GM21360 (cell line): ENCODE measurements around the gene BPIFB3.

ENCODE experiments used
- ATAC-seq: cut with Tn5 transposase; IDR thresholded peaks from one replicate; pipeline ENCODE4 v1.9.1; 2021; ENCODE audit warnings: mild to moderate bottlenecking, moderate library complexity; ENCODE audit not compliant: unreplicated experiment

The BPIFB3 gene

DNA sequence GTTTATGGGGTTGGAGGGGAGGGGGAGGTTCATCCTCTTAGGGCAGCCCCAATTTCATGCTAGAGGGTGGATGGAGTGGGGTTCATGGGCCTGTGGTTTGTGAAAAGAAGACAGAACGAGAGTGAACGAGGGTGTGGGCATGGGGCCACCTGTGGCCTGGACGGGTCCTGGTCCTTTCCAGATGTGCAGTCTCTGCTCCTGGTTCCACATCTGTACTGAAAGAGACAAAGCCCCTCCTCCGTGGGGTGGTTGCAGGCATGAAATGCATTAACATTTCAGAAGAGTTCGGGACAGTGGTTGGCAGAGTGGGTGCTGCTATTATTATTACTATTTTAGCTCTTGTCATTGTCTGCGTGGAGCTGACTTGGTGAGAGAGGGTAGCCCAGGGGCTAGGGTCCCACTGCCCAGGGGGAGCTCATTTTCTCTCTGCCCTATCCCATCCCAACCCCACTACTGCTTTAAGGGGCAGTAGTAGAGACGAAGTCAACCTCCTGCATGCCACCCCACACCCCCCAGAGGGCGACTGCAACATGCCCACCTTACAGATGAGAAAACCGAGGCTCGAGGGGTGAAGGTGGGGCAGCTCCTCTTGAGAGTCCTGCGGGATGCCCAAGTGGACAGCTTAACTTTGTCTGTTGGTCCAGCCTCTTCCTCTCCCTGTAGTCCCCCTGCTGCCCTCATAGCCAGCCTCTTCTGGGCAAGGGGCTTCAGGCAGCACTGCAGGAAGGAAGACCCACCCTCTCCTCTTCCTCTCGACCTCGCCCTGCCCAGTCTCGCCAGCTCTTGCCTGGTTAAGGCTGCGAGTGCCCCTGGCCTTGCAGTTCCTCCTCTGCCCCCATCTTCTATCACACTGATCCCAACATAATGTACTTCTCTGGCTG lies 37.8 kb upstream of the BPIFB3 start:
- ATAC-seq = no peak

DNA sequence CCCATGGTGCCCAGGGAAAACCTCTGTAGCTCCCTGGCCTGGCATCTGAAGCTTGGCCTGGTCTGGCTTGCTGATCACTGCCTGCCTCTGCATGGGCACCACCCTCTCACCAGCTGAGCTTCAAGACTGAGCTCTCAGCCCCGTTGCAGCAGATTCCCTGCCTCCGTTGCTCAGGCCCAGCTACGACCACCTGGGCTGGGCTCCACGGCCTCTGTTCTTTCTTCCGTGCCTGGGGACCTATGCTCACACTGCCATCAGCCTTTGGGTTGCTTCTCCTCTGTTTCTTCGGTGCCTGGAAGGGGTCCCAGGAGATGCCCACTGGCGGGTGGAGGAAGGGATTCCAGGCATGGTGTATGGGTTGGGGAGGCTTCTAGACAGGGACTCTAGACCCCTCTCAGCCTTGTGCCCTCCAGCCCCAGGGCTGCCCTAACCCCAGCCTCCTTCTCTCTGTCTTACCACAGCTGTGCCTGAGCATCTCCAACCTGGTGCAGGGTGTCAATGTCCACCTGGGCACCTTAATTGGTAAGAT lies 37.1 kb upstream of the BPIFB3 start:
- no peak for ATAC-seq

DNA sequence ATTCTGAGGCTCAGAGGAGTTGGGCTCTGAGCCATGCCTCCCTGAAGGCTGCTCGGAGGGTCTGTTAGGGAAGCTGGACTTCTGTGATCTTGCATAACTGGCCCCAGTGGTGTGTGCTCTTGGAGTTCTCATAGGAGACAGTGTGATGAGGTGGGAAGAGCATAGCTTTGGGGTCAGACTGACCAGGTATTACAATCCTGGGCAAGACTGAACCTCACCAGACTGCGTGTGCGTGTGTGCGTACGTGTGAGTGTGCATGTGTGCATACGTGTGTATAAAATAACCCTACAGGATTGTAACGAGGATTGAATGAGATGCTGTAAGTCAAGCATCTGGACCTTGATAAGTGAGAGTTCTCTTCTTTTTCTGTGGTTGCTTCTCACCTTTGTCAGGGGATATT lies 36.2 kb upstream of the BPIFB3 start:
- no peak for ATAC-seq

DNA sequence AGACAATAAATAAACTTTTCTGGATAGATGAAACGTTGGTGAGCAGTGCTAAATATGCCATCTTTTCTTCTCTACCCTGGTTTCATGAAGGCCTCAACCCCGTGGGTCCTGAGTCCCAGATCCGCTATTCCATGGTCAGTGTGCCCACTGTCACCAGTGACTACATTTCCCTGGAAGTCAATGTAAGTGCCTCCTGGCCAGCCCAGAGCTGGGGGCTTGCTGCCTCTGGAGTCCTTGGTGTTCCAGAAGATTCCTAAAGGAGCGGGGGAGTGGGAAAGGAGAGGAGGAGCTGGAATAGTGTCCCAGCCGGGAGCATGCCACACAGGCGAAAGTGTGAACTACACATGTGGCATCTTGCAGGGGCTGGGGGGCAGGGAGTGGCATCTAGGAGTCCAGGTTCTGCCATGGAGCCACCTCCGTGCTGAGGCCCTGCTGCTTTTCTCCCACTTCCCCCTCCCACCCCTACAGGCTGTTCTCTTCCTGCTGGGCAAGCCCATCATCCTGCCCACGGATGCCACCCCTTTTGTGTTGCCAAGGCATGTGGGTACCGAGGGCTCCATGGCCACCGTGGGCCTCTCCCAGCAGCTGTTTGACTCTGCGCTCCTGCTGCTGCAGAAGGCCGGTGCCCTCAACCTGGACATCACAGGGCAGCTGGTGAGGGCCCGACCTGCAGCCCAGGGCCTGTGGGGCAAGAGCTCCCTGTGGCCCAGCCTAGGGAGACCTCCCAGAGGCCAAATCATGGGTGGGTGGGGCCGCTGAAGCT lies 35.4 kb upstream of the BPIFB3 start:
- no peak for ATAC-seq

DNA sequence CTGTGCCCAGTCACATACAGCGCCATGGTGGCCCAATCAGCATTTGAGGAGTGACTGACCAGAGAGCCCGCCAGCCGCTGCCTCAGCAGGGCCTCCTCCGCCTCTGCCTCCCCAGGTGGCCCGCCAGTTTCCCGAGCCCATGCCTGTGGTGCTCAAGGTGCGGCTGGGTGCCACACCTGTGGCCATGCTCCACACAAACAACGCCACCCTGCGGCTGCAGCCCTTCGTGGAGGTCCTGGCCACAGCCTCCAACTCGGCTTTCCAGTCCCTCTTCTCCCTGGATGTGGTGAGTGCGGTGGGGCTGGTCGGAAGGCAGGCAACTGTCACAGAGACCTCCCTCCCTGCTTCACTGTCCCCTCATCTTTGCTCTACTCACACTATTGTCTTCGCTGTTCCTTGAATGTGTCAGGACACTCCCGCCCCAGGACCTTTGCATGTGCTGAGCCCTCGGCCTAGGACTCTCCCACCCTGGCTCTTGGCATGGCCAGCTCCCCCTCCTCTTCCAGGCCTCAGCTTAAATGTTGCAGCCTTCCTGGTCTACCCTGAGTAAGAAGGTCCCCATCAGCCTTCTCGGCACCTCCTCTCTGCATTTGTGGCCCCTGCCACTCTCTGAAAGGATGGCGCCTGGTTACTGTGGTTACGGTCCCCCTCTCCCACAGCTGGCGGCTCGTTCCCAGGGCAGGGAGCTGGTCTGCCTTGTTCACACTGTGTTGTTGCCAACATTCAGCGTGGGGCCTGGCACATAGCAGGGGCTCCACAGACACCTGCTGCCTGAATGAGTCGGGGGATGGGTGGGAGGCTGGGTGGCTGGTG lies 34.0 kb upstream of the BPIFB3 start:
- ATAC-seq = no peak

DNA sequence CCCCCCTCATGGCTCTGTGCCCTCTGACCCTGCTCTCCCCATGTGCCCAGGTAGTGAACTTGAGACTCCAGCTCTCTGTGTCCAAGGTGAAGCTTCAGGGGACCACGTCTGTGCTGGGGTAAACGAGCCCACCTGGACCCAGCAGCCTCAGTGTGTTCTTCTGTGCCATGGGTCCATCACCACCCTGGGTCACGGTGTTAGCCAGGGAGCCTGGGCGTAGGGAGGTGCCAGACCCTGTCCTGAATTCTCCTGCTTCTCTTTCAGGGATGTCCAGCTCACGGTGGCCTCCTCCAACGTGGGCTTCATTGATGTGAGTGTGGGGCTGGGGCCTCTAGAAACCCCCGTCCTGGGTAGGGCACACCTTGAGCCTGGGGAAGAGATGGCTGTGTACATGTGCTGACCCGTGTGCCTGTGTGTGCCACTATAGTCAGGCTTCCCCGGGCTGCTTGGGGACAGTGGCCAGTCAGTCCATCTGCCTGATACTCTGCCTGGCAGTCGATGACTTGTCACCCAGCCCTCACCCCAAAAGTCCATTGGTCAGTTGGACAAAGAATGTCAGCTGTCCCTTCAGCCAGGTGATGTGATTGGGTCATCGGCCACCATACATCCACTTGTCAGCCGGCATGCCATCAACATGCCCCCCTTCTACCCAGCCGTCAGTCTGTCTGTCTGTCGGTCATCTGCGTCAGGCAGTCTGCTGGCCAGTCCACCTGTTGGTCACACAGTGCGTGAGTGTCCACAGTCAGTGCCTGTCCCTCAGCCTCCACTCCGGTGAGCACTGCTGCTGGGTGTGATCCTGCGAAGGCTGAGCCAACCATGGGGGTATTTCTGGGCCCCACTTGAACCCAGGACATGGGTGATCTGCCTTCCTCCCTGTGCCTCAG lies 33.2 kb upstream of the BPIFB3 start:
- ATAC-seq = no peak

DNA sequence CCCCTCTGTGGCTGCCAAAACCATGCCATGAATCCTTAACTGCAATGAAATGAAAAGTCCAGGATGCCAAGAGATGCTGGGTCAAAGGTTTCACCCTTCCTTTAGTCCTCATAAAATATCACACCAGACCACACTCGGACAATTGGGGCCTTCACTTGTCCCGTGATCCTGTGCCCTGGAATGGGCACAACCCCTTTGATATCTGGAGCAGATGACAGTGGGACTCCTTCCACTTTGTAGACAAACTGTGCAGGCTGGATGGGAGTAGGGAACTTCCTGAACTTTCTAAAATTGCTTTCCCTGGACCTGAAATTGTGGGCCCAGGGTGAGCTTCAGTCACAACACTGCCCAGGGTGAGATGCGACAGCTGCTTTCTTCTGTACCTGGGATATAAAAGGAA lies 31.8 kb upstream of the BPIFB3 start:
- no peak for ATAC-seq

DNA sequence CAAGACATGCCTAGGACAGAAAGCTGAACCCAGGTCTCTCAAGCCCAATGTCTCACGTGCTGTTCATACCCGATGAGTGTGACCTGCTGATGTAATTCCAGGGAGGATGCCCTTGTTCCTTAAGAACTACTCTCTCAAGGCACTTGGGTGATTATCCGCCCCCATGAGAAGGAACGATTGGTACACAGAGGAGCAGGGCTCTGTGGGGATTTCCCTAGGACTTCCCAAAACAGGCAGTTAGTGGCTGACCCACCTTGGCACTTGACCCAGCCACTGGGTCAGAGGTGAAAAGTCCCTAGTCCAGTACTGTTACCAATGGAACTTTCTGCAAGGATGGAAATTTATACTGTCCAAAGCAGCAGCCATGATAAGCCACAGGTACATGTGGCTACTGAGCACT lies 31.4 kb upstream of the BPIFB3 start:
- no peak for ATAC-seq

DNA sequence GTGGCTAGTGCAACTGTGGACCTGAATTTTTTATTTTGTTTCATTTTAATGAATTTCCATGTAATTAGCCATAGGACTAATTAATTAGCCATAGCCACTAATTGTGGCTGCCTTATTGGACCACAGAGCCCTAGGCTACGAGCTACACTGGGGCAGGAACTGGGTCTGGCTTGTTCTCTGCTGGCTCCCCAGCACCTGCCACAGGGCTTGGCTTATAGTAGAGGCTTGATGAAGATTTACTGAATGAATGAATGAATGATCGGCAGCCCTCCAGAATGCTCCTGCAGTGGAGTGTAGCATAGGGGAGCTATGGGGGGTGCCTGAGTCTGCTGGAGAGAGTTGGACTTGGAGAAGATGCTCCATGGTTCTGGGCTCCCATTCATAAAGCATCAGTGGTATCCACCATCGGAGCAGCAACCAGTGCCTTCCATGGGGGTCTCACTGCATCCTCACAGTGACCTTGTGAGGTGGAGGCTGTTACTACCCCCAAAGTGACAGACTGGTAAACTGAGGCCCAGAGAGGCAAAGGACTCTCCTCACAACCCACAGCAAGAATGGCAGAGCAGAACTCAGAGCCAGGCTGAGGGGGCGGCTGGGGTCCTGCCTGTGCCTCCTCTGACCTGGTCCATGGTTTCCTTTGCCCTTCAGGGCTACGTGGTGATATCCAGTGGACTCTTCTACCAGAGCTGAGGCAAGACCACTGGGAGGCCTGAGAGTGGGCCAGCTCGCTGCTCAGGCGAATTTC lies 30.8 kb upstream of the BPIFB3 start:
- no peak for ATAC-seq

DNA sequence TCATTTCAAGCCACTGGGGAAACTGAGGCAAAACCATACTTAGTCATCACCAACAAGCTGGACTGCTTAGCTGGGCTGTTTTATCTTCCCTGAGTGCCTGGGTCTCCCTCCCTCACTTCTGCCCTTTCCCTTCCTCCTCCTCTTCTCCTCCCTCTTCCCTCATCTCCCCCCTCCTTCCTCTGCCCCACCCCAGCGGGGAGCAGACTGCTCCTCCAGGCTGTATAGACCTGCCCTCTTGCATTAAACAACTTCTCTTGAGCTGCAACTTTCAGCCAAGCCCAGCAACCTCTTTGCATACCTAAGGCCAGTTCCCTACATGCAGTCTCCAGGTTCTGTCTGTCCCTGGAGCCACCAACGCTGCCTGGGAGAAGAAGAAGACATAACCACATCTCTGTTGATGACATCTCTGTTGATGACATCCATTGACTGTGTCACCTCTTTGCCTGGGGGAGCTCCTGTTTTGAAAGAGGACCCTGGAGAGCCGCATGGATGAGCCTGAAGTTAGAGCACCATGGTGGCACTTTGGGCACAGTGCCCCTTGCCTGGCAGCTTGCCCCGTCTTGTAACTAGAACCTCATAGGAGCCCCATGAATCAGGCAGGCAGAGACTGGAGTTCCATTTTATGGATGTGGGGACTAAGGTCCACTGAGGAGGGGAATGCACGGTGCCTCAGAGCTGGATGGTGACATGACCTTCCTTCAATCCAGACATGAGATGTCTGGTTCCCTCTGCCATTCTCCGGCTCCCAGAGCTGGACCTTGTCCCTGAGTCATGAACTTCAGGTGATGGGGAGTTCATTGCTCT lies 30.1 kb upstream of the BPIFB3 start:
- ATAC-seq = no peak

DNA sequence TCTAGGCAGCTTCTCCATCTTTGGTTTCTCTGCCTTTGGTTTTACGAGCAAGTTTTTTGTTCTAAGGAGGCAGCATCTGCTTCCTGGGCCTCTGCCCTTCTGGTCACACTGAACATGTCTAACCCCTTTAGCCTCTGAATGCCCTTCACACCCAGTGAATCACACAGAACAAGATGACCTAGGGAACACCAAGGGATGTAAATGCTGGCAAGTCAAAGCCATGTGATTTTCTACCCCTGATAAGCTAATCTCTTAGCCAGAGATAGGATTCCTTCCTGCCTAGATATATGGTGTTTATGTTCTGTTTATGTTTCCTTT lies 29.5 kb upstream of the BPIFB3 start:
- ATAC-seq = no peak

DNA sequence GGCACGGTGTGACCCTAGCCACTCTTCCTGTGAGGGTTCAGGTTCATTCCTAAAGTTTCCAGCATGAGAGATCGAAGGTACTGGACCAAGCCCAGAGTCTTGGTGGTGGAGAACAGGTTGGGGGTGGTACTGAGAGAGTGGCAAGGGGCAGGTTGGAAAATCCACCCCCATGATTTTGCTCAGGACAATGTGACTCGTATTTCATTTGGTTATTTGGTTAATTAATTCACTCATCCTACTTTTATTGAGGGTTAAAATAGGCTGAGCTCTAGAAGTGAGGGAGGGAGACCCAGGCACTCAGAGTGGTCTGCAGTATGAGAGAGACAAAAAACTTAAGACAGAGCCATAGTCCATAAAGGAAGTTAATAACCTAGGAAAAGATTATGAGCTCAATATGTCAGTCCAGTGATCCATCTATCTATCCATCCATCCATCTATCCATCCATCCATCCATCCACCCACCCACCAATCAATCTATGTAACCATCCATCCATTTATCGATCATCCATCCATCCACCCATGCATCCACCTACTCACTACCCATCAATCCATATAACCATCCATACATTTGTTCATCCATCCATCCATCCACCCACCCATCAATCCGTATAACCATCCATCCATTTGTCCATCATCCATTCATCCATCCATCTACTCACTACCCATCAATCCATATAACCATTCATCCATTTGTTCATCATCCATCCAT lies 28.9 kb upstream of the BPIFB3 start:
- no peak for ATAC-seq

DNA sequence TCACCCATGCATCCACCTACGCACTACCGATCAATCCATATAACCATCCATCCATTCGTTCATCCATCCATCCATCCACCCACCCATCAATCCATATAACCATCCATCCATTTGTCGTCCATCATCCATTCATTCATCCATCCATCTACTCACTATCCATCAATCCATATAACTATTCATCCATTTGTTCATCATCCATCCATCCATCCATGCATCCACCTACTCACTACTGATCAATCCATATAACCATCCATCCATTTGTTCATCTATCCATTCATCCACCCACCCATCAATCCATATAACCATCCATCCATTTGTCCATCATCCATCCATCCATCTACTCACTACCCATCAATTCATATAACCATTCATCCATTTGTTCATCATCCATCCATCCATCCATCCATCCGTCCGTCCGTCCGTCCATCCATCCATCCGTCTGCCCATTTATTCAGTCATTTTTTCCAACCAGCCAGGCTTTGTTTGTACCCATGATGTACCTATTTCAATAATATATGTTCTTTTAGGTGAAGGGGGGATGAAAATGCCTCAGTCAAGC lies 28.3 kb upstream of the BPIFB3 start:
- ATAC-seq = no peak

DNA sequence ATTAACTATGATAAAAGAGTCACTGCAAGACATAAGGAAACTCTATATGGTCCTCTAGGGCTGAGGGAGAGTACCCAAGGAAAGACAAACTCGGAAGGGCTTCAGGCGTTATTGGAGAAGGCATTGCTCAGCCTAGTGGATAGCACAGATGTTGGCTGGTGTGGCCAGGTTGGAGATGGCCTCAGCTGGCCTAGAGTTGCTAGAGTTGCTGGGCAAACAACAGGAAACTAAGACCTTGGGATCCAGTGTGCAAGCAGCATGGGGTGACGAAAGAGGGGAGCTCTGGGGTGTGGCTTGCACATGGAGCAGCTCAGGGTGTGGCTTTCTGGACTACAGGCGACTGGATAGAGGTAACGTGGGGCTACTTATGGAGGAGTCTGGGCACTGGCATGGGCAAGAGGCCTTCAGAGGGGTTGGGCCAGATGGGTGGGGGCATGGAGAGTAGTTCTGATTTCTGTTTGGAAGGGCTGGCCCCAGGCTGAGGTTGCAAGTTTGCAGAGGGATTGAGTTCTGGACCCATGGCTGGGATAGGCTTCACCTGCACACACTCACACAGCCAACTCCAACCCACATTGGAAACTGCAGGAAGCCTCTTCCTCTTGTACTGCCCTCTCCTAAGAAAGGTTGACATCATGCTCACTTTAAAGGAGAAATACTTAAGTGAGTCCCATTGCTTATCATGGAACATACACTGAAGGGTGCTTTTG lies 27.5 kb upstream of the BPIFB3 start:
- no peak for ATAC-seq

DNA sequence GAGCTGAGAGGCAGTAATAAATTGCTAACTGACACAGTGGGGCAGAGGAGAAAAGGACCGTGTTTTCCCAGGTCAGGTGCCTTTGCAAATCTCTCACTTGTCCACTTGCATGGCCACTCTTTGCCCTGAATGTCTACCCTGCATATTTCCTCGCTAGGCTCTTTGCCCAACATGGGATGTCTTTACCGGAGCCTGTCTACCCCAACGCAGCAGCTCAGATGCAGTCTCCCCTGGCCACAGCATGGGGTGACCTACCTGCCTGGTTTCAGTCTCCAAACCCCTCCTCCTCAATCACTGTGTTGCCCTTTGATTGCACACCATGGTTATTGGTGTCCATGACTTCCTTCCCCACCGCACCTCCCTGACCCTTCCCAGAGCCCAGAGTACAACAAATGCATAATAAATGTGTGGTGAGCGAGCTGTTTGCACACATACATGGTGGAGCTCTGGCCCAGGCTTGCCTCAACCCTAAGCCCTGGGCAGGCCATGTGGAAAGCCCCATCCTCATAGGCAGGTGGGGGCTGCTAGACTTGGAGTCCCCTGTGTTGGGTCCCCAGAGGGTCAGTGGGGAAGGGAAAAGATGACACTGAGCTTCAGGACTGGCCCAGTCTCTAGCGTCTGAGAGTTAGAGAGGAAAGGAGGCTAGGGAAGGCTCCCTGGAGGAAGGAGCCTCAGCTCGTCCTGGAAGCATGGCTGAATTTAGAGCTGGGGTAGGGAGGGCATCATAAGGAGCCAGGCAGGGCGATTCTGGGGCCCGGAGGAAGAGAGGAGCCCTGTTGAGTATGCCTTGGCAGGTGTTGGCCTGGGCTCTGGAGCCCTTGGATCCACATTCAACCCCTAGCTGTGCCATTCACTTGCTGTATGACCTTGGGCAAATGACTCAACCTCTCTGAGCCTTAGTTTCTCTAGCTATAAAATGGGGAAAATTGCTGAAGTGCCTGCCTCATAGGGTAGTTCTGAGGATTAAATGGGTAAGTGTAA lies 26.6 kb upstream of the BPIFB3 start:
- ATAC-seq = no peak
